NT2/D1 (cell line): Measurements from ENCODE around the gene C16orf96.

ENCODE experiments used
- SUZ12 ChIP-seq: IDR thresholded peaks from 2 replicates; pipeline ENCODE4 v1.6.1; 2011; ENCODE audit not compliant: insufficient read length, insufficient read depth; ENCODE audit errors: extremely low read depth
- YY1 ChIP-seq: IDR thresholded peaks from 2 replicates; pipeline ENCODE4 v1.6.1; 2011; ENCODE audit not compliant: insufficient read length, insufficient read depth
- ZNF274 ChIP-seq: IDR thresholded peaks from 2 replicates; pipeline ENCODE4 v1.6.1; 2011; ENCODE audit warnings: mild to moderate bottlenecking, low read depth, low read length

- TF ChIP-seq YY1 (no peak), ZNF274 (no peak), SUZ12 (no peak)
These were observed 20.5 kb upstream of the C16orf96 start for GRCh38 chr16:4535627-4536108.
